GM18498 (cell line): ENCODE data around the gene CDK1.
A peak's percentile ranks its signal among the peaks of the same experiment; 100 is the strongest.

Experiments
- ATAC-seq: cut with Tn5 transposase; IDR thresholded peaks from one replicate; pipeline ENCODE4 v1.9.1; 2021; ENCODE audit warnings: mild to moderate bottlenecking, moderate library complexity; ENCODE audit not compliant: unreplicated experiment

The CDK1 gene

DNA sequence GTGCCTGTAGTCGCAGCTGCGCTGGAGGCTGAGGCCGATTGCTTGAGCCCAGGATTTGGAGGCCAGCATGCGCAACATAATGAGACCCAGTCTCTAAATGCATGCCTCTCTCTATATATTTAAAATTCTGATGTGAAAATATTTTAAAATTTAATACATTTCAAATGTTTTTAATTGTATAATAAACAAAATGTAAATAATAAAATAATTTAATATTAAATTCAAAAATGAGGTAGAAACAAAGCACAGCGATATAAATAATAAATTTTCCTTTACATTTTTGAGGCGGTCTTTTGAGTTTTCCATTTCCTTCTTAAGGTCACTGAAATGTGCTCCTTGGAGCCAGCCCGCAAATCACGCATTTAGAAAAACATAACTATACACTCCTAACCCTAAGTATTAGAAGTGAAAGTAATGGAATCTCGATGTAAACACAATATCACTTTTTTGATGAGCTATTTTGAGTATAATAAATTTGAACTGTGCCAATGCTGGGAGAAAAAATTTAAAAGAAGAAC is 523 bp upstream of the CDK1 start:
- ATAC-seq, result peak; percentile 4

DNA sequence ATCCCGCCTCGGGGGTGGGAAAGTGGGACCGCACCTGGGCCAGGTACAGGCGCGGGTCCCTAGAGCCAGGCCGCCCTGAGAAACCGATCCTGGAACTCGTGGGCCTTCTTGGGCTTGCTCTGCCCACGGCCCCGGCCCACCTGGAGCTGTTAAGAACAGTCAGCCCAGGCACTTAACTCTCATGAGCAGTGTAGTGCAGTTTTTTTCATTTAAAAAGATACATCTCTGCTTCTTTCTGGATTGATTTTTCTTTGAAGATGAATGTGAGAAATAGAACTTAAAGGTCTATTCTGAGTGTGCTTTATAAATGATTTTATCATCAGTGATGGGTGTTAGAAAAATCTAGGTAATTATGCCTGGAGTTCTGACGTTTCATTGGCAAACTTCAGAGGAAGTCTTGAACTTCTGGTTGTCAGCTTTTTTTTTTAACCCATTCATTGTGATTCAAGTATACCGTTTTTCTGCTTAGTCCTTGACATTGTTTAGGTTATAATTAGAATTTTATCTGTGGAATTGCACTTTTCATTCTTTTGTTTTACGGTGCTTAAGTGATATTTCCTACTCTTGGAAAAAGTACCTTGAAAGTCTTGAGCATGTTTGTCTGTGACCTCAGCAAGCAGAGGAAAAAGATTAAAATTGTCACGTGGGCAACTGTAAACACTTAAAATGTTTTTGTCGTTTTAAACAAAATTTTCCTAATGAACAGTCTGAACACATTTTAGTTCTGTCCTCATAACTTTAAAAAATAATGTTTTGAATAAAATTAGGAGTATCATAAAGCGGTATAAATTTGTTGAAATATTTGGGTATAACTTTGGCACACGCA is 906 bp downstream of the CDK1 start:
- ATAC-seq, result peak; percentile 22

DNA sequence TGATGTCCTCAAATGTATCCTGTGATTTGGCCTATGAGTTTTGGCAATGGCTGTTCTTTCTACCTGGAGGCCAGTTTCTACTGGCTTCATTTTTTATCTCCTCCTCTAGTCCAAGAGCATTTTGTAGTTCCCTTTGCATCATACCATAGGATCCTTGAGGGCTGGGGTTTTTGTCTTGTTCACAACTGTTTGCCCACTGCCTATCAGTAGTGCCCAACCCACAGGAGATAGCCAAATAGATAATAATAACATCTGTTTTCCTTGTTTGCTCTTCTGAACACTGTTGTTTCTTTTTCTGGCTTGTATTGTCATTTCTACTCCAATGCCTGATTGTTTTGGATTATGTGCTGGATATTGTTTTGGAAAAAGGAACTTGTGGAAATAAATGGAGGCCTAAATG is 3.4 kb downstream of the CDK1 start:
- no peak for ATAC-seq

DNA sequence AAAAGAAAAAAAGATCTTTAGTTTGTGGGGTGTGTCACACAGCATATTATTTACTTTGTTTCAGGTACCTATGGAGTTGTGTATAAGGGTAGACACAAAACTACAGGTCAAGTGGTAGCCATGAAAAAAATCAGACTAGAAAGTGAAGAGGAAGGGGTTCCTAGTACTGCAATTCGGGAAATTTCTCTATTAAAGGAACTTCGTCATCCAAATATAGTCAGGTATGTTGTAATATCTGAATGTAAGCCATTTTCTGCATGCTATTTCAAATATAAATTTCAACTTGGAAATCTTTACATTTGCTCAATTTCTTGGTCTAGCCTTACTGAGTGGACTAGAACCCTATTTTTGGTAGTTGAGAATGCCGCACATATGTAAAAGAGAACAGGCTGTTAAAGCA is 6.4 kb downstream of the CDK1 start:
- ATAC-seq, result no peak

DNA sequence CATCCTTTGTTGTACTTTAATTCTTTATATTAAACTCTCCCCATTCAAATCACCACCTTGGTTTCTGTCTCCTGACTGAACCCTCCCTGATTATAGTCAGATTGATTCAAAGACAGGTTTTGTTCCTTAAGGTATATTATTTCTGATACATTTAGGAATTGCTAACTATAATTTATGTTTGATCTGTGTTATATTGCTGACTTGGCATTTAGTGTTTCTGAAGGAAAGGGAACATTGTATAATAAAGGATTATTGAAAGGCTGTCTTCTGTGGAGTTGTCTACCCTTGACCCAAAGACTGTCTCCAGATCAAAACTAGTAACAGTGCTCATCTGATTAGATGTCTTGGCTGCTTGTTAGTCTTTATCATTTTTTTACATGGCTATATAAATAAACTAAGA is 10.3 kb downstream of the CDK1 start:
- ATAC-seq, result no peak

DNA sequence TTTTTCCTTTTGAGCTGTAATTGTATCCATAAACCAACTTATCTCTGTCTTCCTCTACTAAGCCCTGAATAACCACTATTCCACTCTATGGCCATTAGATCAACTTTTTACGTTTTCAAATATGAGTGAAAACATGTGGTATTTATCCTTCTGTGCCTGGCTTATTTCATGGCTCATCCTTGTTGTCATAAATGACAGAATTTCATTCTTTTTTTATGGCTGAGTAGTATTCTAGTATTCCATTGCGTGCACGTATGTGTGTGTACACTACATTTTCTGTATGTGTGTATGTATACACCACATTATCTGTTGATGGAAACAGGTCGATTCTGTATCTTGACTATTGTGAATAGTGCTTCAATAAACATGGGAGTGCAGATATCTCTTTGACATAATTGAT is 11.1 kb downstream of the CDK1 start:
- ATAC-seq, result no peak

DNA sequence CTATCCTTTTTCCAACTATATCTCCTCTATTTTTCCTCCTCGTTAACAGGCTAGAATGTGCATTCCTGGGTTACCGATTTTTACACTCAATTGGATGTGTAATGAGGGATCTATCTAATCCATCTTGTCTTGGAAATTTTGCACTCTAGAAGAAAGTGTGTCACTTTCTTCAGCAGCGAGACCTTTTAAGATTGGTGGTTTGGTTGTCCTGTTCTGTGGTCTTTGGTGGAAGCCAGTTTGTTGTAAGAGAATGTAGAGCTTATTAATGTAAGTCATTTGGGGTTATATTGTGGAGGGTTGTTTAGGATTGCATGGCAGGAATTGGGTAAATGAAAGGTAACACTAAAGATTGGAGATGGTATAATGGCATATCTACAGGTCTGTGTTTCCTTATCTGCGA is 16.7 kb downstream of the CDK1 start:
- no peak for ATAC-seq

DNA sequence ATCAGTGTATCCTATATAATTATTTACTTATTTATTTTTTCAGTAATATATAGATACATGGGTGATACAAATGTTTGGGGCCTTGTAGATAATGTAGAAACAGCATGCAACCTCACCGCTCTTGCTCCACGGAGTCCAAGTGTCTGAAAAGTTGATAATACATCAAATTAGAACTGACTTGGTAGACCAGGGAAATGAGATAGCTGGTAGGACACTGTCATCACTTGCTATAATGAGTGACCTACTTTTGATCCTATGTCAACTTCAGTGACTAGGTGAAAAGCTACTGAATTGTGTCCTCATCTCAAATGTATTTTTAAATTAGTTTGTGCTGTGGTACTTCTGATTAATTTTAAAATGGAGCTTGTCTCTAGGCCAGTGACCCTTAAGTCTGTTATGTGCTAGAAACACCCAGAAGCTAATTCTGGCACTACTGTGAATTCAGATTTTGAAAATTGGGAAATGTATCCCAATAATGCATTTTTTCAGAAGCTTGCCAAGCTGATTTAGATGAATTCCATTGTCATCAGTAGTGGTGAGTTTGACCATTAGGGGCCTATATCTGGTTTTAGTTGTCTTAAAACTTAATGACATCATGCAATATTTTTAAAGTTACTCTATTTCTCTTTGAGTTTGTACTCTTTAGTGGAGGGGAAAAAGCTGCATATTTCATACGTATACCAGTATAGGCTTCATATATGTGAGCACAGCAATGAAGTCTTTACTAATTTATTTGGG is 17.4 kb downstream of the CDK1 start:
- no peak for ATAC-seq

DNA sequence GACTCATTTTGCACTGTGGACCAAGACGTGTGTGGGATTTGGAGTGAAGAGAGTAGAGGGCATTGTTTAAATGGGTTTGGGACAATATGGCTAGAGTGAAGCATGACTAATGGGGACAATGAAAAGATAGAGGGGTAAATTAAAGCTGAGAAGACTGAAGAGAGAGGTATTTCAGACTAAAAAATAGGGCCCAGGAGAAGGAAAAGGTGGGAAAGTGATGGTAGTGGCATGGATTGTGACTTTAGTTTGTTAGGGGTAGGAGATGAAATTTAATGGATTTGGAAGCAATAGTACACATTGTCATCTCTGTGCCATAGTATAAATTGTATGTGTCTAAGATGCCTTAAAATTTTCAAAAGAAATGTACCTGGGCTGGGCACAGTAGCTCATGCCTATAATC is 18.2 kb downstream of the CDK1 start:
- ATAC-seq, result no peak

DNA sequence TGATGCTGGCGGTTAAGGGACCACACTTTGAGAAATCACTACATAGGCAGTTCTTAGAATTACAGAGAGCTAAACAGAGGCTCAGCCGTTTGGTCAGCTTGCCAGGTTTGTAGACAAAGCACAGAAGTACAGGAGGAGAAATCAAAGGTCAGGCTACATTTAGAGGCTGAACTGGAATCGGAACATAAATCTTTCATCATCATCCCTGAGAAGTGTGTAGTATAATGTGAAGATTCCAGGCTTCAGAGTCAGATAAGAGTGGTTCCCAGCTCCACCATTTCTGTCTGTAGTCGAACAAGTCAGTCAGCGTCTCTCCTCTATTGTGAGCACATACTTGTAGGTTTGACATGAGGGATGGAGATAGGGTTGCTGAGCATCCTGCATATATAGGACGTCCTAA is 18.9 kb downstream of the CDK1 start:
- ATAC-seq, result no peak

DNA sequence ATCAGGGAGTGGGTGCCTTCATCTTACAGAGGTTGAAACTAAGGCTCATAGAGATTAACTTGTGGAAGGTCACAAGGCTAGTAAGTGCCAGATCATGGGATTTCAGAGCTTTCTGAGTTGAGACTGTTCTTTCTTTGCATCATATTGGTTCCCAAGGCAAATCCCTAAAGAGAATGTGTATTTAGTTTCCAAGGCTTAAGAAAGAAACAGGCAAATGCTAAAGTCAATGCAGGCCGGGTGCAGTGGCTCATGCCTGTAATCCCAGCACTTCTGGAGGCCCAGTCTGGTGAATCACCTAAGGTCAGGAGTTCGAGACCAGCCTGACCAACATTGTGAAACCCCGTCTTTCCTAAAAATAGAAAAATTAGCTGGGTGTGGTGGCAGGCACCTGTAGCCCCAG is 19.8 kb downstream of the CDK1 start:
- no peak for ATAC-seq

DNA sequence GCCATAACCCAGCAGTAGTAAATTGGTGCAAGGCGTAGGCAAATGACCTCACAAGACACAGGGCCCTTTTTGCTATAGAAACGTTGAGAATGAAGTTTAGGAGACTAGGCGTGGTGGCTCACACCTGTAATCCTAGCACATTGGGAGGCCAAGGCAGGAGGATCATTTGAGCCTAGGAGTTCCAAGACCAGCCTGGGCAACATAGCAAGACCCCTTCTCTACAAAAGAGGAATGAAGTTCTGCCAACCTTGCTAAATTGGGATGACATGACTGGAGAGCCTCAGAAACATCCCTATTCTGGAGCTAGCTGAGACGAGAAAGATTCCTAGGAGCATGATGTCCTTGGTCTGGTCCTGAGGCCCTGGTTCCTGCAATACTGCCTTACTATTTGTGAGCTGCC is 20.6 kb downstream of the CDK1 start:
- no peak for ATAC-seq

DNA sequence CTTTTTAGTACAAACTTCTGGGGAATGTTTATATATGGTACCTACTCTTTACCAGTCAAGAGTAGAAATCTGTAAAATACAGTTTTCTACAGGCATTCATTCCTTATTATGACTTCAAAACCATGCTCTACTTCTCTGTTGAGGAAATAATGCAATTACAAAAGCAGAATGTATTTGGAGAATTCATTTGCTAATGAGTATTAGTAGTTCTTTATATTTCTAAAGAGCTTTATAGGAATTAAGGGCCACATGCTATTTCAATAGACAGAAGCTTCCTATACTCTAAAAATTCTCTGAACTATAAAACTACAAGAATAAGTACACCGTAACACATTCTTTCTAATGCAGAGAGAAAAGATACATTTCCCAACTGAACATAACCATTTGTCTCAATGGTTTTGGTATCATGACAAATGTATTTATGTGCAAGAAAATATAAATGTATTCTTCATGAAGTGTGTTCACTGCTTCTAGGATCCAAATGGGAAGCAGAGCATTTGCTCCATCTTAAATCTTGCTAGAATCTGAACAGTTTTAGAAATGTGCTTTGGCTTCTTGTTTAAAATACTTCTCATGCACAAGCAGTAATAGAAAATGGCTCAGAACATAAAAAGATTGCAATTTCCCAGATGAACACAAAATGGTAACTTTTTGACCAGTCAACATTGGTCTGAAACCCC is 21.8 kb downstream of the CDK1 start:
- ATAC-seq, result no peak

DNA sequence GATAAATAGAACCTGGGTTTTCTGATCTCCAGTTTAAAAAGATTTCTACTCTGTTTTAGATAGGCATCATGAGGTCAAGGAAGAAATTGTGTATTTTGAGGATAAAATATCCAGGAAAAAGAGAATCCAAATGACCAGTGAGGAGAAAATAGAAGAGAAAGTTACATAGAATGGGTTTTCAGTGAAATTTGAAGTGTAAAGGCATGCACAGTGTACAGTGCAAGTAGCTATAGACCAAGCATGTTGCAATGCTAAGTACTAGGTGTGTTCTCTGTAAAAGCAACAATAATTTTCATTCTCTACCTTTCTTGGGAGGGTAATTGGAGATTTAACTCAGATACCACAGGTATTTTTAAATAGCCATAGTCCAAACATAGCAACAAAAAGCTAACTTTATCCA is 22.6 kb downstream of the CDK1 start:
- ATAC-seq, result no peak

DNA sequence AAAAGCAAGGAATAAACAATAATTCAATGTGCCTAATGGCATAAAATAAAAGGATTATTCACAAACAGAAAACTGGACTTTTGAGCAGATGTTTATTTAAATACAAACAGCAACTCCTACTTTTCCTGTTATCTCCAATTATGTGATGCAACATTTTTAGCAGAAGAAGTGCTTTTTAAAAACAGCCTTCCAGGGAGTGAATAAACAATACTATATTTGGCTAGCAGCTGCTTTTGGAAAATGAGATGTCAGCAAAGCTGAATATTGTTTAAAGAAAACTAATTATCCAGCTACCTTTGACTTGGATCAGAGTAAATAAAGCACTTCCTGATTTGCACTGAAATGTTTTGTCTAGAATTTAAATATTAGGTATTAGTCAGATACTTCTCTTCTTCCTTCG is 23.2 kb downstream of the CDK1 start:
- no peak for ATAC-seq

DNA sequence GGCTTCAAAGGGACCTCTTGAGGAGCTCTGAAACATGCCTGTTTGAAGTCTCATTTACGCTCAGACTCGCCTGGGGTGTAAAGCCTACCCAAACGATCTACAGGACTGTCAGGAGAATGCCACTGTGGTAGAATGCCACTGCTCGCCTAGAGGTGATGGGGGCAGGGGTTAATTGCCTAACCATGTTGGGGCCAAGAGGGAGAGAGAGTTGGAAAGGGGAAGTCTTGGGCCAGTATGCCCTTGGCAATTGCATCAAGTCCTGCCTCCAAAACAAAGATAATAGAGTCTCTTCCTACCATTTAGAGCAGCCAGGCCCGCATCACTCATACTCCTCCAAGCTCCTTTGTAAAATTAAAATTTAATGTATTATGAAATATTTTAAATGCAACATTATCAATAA is 25.2 kb downstream of the CDK1 start:
- ATAC-seq, result no peak

DNA sequence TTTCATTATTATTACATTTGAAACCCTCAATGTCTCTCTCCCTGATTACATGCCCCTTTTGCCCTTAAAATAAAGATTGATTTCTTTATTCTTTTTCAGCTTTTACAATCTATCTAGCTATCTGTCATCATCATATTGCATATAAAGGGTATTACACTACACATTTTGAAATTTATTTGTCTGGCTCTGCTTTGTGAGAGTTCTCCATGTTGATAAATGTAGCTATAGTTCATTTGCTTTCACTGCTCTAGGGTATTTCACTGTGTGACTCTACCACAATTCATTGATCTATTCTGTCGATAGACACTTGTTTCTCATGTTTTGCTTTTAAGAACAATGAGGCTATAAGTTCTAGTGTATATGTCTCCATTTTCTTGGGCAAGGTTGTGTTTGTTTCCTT is 25.6 kb downstream of the CDK1 start:
- ATAC-seq, result no peak

DNA sequence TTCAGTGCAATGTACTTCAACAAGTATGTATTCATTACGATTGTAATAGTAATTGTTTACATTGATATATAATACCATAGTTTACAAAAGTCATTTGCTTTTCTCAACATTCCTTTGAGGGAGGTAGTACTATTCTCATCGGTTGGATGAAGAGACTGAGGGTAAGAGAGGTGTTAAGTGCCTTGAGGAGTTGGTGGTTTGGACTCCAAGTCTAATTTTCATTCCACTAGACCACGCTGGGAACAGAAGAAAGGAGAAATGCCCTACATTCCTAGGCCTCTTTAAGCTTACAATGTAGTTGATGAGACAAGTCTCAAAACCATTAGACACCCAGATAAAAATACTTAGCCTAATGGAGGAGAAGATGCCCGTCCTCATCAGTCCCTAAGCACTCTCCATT is 28.6 kb downstream of the CDK1 start:
- ATAC-seq, result no peak

DNA sequence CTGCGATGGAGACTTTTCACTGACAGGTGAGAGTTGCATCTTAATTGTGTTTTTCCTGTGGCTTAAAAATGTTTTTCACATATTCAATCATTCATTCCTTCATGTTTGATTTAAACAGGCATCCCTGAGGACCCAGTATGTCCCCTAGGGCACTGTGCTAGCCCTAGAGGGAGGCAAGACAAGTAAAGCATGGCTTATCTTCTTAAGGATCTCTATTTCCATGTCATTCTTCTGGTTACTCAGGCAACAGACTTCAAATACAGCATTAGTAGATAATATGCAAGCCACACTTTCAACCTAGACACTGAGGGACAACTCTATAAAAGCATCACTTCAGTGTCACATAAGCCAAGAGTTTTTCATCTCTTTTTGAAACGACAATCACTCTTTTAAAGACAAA is 29.2 kb downstream of the CDK1 start:
- ATAC-seq, result no peak

DNA sequence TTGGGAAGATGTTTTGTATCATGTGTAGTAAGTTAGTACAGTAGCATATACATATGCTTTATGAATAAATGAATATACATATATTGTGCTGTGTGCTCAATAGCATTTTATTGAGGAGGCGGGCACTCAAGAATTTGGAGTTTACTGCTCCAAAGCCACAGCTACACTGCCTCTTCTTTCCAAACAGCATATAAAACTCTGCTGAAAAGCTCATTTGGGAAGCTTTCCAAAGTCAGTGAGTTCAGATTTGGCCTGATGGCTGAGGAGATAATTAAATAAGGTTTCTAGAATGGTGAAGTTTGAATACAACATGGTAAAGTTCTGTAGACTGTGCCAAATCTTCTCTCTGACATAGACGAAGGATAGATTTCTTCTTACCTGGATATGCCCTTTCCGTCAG is 29.8 kb downstream of the CDK1 start:
- ATAC-seq, result no peak

DNA sequence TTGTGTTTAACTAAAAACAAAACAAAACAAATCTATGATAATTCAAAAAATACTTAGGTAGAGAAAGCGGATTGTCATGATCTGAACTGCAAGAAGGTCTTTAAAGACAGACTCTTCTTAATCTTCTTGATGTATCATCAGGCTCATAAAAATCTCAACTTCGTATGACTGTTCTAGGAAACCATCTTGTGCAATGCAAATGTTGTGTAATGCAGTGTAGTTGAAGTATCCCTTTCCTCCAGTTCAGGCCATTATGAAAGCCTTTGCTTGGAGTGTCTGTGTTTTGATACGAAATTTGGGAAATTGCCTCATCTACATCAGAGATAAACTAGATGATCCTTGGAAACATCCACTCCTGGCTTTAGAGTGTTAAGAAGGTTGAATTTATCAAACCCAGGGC is 30.9 kb downstream of the CDK1 start:
- no peak for ATAC-seq
